Activated CD4-positive, alpha-beta T cell treated with anti-CD3 and anti-CD28 coated beads, Interleukin-2, amount 50 U/mL, for 24 hours (primary cell): ENCODE measurements around the gene FBH1.
A peak's percentile ranks its signal among the peaks of the same experiment; 100 is the strongest.
"Not testable (repeated sequence)": the region's sequence is repeated elsewhere in the genome, so short reads cannot be mapped to it uniquely, and the experiment has no call there.

Experiments
- DNase-seq, 2 donors: peaks; one replicate each; pipeline ENCODE4 v3.0.0-alpha.2; 2020; ENCODE audit warnings: low read depth in 1 of 2, low spot score in 1 of 2

Gene FBH1

GRCh38 chr10:5873515-5873995, 16.5 kb upstream of the FBH1 start:
- peak; percentile 29 to 63 for DNase-seq

GRCh38 chr10:5876181-5876768, 13.8 kb upstream of the FBH1 start:
- no peak for DNase-seq

- DNase-seq, result not testable (repeated sequence)
Measured at GRCh38 chr10:5877041-5877440, 13.0 kb upstream of the FBH1 start.

GRCh38 chr10:5882961-5883360, 7.1 kb upstream of the FBH1 start:
- no peak for DNase-seq

GRCh38 chr10:5885619-5886018, 4.4 kb upstream of the FBH1 start:
- DNase-seq, result no peak

- no peak for DNase-seq
Measured at GRCh38 chr10:5887029-5887428, 3.0 kb upstream of the FBH1 start.

GRCh38 chr10:5887641-5888040, 2.4 kb upstream of the FBH1 start:
- no peak for DNase-seq

- DNase-seq, result no peak
Measured at GRCh38 chr10:5888351-5888750, 1.7 kb upstream of the FBH1 start.

- peak in 1 of 2 donors; percentile 14 for DNase-seq
Measured at GRCh38 chr10:5888843-5889623, 1.0 kb upstream of the FBH1 start.

GRCh38 chr10:5890452-5890915, 441 bp downstream of the FBH1 start:
- DNase-seq, result peak in 1 of 2 donors; percentile 6

GRCh38 chr10:5891009-5891408, 966 bp downstream of the FBH1 start:
- DNase-seq, result no peak

GRCh38 chr10:5892007-5892406, 2.0 kb downstream of the FBH1 start:
- no peak for DNase-seq

- DNase-seq, result no peak
Measured at GRCh38 chr10:5893321-5893720, 3.3 kb downstream of the FBH1 start.

- no peak for DNase-seq
Measured at GRCh38 chr10:5894403-5894802, 4.4 kb downstream of the FBH1 start.

- DNase-seq, result no peak
Measured at GRCh38 chr10:5894873-5895272, 4.8 kb downstream of the FBH1 start.

GRCh38 chr10:5895365-5895764, 5.3 kb downstream of the FBH1 start:
- DNase-seq, result no peak

GRCh38 chr10:5895804-5896203, 5.8 kb downstream of the FBH1 start:
- no peak for DNase-seq

- no peak for DNase-seq
Measured at GRCh38 chr10:5896208-5897052, 6.4 kb downstream of the FBH1 start.

GRCh38 chr10:5897053-5897340, 7.0 kb downstream of the FBH1 start:
- no peak for DNase-seq

GRCh38 chr10:5897504-5897903, 7.5 kb downstream of the FBH1 start:
- no peak for DNase-seq

- no peak for DNase-seq
Measured at GRCh38 chr10:5898163-5898562, 8.1 kb downstream of the FBH1 start.

GRCh38 chr10:5900247-5900646, 10.2 kb downstream of the FBH1 start:
- no peak for DNase-seq
